Tibial nerve (tissue), 4 donors: ENCODE results near the gene ATP8A2.

Experiments
- CTCF ChIP-seq, 5 experiments: fragments of 200-600 bp in 3 of 5; fragments of 450-650 bp in 2 of 5; sonication (generic) in 3 of 5; IDR thresholded peaks; one replicate each; pipeline ENCODE4 v1.5.1; 2016 to 2019; ENCODE audit warnings: antibody characterized with exemption in 5 of 5, mild to moderate bottlenecking in 3 of 5, moderate library complexity in 2 of 5
- EP300 ChIP-seq, 2 donors: sonication (generic); formaldehyde crosslinking; IDR thresholded peaks; one replicate each; pipeline ENCODE4 v1.6.1; 2017; ENCODE audit warnings: antibody characterized with exemption in 2 of 2, mild to moderate bottlenecking in 1 of 2
- POLR2A ChIP-seq, 2 donors: fragments of 450-650 bp; IDR thresholded peaks; one replicate each; pipeline ENCODE4 v1.6.1; 2017; ENCODE audit warnings: antibody characterized with exemption in 2 of 2, mild to moderate bottlenecking in 2 of 2, moderate library complexity in 2 of 2

GRCh38 chr13:25633093-25633492 is 261.3 kb downstream of the ATP8A2 start:
- TF ChIP-seq CTCF (IDR thresholded peaks at IDR 0.05) (no peak), POLR2A (IDR thresholded peaks at IDR 0.05) (no peak), EP300 (IDR thresholded peaks at IDR 0.05) (no peak)
